ENCODE measurements around the gene LRP2BP.
A peak's percentile ranks its signal among the peaks of the same experiment; 100 is the strongest.
"Not testable (repeated sequence)": the region's sequence is repeated elsewhere in the genome, so short reads cannot be mapped to it uniquely, and the experiment has no call there.

LRP2BP gene

GRCh38 chr4:185361872-185362271 lies 33.9 kb downstream of the LRP2BP start:
- DNase-seq (ENCODE audit: low spot score): no peak

GRCh38 chr4:185359767-185360446 lies 35.8 kb downstream of the LRP2BP start:
- no peak for DNase-seq (ENCODE audit: low spot score)

- DNase-seq (ENCODE audit: low spot score): no peak
Observed at GRCh38 chr4:185358959-185359358, 36.8 kb downstream of the LRP2BP start.

GRCh38 chr4:185358514-185358913 lies 37.2 kb downstream of the LRP2BP start:
- DNase-seq (ENCODE audit: low spot score): peak; percentile 6

- no peak for DNase-seq (ENCODE audit: low spot score)
Observed at GRCh38 chr4:185357733-185358440, 37.8 kb downstream of the LRP2BP start.

- peak; percentile 11 for DNase-seq (ENCODE audit: low spot score)
Observed at GRCh38 chr4:185357211-185357610, 38.5 kb downstream of the LRP2BP start.

GRCh38 chr4:185352741-185353140 lies 43.0 kb downstream of the LRP2BP start:
- no peak for DNase-seq (ENCODE audit: low spot score)

- DNase-seq (ENCODE audit: low spot score): no peak
Observed at GRCh38 chr4:185352202-185352601, 43.5 kb downstream of the LRP2BP start.

GRCh38 chr4:185351691-185352090 lies 44.0 kb downstream of the LRP2BP start:
- no peak for DNase-seq (ENCODE audit: low spot score)

GRCh38 chr4:185346975-185347601 lies 48.6 kb downstream of the LRP2BP start:
- peak; percentile 6 for DNase-seq (ENCODE audit: low spot score)

GRCh38 chr4:185344743-185345538 lies 50.8 kb downstream of the LRP2BP start:
- DNase-seq (ENCODE audit: low spot score): no peak

- DNase-seq (ENCODE audit: low spot score): peak; percentile 30
Observed at GRCh38 chr4:185343726-185344581, 51.8 kb downstream of the LRP2BP start.

GRCh38 chr4:185341841-185342240 lies 53.9 kb downstream of the LRP2BP start:
- no peak for DNase-seq (ENCODE audit: low spot score)

- no peak for DNase-seq (ENCODE audit: low spot score)
Observed at GRCh38 chr4:185341377-185341776, 54.3 kb downstream of the LRP2BP start.

GRCh38 chr4:185339941-185340340 lies 55.8 kb downstream of the LRP2BP start:
- no peak for DNase-seq (ENCODE audit: low spot score)

GRCh38 chr4:185335579-185335978 lies 60.1 kb downstream of the LRP2BP start:
- DNase-seq (ENCODE audit: low spot score): no peak

GRCh38 chr4:185334326-185334725 lies 61.4 kb downstream of the LRP2BP start:
- DNase-seq (ENCODE audit: low spot score): no peak

GRCh38 chr4:185332575-185333464 lies 62.9 kb downstream of the LRP2BP start:
- no peak for DNase-seq (ENCODE audit: low spot score)

GRCh38 chr4:185329879-185330510 lies 65.7 kb downstream of the LRP2BP start:
- DNase-seq (ENCODE audit: low spot score): not testable (repeated sequence)

- DNase-seq (ENCODE audit: low spot score): no peak
Observed at GRCh38 chr4:185328586-185328985, 67.1 kb downstream of the LRP2BP start.

All from AG08395 (cell line).